ENCODE data around the gene PPL.

GRCh38 chr16:4833584-4833983, 103.4 kb downstream of the PPL start:
- no peak for TF ChIP-seq CTCF (IDR thresholded peaks at IDR 0.05)
- TF ChIP-seq POLR2A (IDR thresholded peaks at IDR 0.05) = no peak

Measured in right lobe of liver (tissue), 4 donors.